SHP77 treated with DMSO at 0.1 percent for 48 hours (cell line): ENCODE data around the gene CDPF1.

Experiments
- DNase-seq: peaks from one replicate; lab custom pipeline; 2025; lab: John Stamatoyannopoulos, UW

CDPF1 gene

GRCh38 chr22:46250035-46250782, at the start of gene CDPF1:
Gene CDPF1, minus strand, starts transcription at chr22:46250293. Its CDS starts 2,009 bp downstream, at chr22:46248284.
- DNase-seq: peak; percentile 76

- DNase-seq: no peak
Observed at GRCh38 chr22:46299101-46299500, 49.0 kb upstream of the CDPF1 start.

DNA sequence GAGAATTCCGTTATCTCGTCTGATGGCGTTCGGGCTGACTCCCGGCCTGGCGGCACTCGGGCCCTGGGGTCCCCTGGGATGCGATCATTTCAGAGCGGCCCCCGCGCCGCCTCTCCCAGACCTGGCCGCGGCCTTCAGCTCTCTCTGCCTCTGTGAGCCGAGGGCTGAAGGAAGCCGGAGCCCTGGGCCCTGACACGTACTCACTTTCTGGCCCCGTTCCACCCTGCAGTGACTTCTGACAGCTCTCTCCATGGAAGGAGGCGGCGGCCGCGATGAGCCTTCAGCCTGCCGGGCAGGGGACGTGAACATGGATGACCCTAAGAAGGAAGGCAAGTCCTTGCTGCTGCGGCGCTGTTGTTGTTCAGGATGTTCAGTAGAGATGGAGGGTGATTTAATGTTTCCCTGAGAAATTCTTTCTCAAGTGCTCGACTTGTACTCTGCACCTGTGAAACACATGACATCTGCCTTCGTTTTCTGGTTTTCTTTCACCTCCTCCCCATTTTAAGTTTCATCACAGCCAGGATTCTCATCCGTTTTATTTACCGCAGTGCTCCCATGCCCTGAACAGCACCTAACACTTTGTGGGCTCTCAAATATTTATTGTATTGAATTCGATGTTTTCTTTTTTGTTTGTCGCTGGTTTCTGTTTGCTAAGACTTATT, 47.2 kb upstream of the CDPF1 start:
- peak; percentile 9 for DNase-seq

DNA sequence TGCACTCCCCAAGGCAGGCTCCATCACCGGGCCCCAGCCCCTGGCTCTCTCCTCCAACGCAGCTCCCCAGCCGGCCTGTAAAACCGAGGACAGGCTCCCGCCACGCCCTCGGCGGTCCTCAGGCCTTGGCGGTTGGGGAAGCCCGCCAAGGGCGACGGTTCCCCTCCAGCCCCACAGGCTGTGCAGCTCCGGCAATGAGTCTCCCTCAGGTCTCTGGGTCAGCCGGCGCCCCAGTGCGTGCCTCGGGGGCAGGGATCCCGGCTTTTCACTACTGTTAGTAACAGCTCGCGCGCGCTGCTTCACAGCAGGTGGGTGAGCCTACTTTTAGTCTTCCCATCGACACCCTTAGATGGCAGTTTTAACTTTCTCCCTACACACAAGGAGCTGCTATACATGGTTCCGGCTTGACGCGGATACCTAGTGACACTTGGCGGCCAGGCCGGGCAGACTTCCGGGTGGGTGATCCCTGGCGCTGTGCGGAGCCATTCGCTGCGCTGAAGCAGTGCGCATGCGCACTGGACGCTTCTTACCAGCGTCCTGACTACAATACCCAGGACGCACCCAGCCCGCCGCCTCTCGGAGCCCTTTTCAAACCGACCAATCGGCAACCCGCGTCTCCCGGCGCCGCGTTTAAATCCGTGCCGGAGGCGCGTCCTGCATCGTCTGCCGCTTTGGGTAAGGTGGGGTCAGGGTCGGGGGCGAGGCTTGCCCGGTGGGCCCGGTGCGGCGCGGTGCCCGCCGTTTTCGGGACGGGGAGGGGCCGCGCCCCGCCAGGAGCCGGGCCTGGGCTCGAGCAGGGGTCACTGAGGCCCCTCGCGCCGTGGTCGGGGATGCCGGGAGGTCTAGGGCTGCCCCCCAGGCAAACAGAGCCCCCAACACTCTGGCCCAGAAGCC, 46.4 kb upstream of the CDPF1 start, which contains the start of gene GTSE1:
Gene GTSE1 (plus strand): TSS at position 614 of the 894 bp plus-strand sequence. CDS start 531 bp downstream, outside the sequence.
- peak; percentile 97 for DNase-seq

DNA sequence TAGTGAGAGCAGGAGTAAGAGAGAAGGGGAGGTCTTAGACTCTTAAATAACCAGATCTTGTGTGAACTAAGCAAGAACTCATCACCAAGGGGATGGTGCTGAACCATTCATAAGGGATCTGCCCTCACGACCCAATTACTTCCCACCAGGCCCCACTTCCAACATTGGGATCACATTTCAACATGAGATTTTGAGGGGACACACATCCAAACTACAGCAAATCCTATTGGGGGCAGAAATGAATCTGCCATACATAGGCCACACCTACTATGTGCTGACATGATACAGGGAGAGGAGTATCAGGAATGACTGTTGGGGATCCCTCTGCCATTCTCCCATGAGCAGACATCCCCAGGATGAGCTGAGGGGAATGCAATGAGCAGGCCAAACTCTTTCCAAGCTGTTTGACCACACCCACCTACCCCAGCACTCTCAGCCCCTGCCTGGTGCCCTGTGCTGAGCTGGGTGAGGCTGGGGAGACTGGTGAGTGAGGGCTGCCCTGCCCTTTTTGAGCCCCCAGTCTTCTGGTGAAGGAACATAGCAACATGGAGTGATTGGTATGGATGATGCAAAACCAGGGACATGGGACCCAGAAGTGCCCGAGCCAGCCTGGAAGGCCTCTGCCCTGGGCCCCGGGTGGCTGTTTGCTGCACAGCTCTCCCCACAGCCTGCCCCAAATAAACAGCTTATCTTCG, 45.3 kb upstream of the CDPF1 start:
- DNase-seq: no peak

DNA sequence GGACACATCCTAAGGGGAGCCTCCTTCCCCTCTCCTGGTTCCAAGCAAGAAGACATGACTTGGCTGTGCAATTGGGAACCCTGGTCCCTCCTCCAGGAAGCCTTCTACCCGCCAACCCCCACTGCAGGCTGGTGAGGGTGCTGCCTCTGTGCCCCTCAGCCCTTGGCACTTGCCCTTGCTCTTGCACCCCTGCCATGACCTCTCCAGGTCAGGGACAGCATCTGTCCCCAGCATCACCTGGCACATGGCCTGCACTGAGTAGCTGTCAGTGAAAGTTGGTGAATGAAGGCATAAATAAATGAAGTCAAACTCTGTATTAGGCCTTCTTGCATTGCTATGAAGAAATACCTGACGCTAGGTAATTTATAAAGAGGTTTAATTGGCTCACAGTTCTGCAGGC, 44.7 kb upstream of the CDPF1 start:
- no peak for DNase-seq

- DNase-seq: no peak
Observed at GRCh38 chr22:46293577-46294260, 43.6 kb upstream of the CDPF1 start.

DNA sequence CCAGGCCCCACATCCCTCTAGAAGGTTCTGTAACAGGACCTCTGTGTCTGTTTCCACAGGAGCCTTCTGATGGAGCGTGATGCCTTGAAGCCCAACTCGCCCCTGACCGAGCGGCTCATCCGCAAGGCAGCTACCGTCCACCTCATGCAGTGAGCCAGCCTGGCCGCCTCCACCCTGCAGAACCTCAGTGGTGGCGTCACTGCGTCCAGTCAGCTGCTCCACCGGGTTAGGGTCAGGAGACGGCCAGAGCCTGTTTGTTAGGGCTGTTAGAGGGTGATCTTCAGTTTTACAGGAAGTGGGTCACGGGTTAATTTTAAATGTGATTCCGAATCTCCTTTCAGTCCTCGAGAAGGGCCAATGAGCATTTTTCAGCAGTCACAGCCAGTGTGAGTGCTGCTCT, 42.6 kb upstream of the CDPF1 start:
- DNase-seq: no peak

GRCh38 chr22:46292173-46292572, 42.1 kb upstream of the CDPF1 start:
- no peak for DNase-seq

DNA sequence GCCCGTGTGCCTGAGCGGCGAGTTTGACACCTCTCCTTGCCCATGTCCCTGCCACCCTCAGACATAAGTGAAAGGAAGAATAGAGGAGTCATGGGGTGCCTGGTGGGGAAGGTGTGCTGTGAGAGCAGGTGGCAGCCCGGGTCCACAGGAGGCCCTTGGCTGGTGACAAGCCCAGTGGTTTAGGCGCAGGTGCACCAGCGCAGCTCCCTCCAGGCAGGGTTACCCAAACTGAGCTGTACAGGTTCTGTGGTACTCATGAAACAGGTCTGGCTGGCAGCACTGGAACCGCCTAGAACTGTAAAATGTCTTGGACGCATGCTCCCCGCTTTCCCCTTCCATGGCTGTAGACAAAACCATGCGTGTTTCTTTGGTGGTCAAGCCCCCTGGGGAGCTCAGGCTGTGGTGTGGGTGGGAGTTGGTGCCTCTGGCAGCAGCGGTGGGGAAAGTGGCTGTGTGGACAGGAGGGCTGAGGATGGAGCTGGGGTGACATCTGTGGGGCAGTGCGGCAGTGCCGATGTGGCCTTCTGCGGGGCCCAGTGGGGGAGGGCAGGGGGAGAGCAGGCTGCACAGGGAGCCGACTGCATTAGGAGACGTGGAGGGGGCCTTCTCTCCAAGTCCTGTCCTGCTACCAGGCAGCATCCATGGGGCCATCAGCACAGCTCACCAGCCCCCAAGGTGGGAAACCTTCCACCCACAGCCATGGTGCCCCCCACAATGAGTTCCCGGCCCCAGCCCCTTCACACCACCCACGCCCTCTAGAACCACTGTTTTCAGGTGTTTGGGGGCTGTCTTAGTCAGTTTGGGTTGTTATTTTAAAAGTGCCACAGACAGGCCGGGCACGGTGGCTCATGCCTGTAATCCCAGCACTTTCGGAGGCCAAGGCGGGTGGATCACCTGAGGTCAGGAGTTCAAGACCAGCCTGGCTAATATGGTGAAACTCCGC, 41.0 kb upstream of the CDPF1 start:
- no peak for DNase-seq

DNA sequence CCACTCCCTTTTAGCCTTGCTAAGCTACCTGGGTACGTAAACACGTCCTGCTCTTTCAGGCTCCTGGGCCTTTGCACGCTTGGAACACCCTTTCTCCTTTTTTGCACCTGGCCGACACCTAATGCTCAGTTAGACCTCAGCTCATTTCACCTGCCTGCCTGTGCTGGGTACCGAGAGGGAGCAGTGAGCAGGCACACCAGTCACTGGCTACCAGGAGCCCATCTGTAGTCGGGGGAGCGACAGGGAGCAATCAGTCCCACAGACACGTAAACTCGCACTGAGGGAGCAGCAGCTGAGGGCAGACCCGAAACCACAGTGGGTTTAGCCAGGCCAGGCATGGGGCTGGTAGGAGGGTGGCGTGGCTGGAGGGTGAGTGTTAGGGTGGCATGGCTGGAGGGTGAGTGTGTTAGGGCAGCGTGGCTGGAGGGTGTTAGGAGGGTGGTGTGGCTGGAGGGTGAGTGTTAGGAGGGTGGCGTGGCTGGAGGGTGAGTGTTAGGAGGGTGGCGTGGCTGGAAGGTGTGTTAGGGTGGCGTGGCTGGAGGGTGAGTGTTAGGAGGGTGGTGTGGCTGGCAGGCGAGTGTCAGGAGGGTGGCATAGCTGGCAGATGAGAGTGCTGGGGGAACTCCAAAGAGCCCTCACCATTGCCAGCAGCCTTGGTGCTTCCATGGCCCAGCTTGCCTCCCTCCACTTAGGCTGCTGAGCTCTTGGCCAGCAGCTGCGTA, 40.2 kb upstream of the CDPF1 start:
- DNase-seq: no peak

DNA sequence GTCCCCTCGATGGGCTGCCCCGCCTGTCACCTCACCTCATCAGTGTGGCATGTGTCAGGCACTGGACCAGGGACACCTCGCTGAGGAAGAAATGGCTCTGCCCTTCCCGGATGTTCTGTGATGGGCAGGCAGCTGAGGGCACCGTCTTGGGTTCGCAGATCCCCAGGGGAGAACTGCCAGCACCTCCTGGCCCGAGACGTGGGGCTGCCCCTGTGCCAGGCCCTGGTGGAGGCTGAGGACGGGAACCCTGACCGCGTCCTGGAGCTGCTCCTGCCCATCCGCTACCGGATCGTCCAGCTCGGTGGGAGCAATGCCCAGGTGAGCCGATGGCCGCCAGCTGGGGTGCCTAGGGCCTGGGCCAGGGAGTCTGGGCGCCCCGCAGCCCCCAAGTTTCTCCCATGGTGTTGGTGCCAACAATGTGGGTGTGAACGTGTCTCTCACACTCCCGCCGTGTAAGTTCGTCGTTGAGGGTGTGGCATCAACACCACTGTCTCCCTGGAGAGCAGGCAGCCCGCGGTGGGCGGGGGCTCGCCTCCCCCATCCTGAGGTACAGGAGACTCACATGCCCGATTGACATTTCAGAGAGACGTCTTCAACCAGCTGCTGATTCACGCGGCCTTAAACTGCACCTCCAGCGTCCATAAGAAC, 39.3 kb upstream of the CDPF1 start:
- no peak for DNase-seq

DNA sequence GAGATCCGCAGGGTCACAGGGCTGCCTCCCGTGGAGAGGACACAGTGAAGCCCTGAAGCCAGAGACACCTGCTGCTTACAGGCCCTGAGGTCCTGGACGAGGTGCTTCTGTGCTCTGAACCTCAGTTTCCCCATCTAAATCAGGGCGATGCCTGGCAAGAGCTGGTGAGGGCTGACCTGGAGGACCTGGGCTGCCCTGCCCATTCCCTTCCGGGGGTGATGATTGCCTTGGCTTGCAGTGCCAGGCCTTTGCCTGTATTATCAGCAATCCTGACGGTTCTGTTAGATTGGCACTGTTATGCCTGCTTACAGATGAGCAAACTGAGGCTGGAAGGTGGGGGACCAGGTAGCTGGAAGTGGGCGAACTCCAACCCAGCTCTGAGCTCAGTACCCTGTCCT, 38.8 kb upstream of the CDPF1 start:
- DNase-seq: no peak

GRCh38 chr22:46287873-46288751, 38.0 kb upstream of the CDPF1 start:
- no peak for DNase-seq

DNA sequence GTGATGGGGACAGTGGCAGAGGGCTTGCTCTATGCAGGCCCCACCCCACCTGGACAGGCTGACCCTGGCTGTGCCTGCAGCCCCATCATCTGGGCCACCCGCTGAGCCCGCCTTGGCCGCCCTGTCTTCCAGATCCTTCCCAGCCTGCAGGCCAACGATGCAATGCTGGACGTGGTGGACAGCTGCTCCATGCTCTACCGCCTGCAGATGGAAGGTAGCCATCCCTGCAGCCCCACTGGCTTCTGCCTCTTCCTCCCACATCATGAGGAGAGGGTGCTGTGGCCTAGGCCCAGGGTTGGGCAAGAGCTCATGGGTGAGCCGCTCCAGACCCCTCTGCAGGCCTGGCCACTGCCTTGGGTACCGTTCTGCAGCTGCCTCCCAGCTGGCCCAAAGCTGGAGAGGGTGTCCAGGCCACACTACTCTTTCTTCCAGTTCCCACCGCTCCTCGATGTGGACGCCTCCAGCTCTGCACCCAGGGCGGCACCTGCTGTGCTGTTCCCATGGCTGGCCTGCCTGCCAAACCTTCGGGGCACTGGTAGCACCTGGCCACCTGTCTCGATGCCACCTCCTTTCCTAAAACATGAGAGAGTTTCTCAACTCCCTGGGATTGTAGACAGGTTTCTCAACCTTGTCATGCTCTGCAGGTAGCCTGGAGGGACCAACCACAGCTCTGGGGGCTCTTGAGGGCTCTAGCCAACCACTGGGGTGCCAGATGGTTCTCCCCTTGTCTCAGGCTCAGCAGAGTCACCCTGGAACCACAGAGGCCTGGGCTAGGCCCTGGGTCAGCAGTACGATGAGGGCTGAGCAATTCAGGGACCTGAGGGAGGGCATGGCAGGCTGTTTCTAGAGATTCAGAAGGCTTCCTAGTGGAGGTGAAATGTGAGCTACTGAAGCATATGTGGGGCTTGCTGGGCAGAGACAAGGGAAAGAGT, 37.1 kb upstream of the CDPF1 start:
- DNase-seq: no peak

DNA sequence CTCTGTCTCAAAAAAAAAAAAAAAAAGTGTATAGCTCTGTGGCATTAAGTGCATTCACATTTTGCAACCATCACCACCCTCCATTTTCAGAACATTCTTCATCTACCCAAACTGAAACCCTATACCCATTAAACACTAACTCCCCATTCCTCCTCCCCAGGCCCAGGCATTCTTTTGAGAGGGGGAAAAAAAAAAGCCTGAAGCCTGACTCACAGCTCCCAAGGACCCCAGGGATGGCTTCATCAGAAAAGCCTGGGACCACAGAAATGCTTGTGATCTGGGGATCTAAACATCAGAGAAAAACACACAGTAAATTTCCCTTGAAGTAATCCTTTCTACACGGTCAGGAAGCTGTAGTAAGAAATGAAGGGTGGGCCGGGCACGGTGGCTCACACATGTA, 35.9 kb upstream of the CDPF1 start:
- no peak for DNase-seq
